Raji (cell line): ENCODE data around the gene RAB40C.

ENCODE experiments used
- POLR2A ChIP-seq: IDR thresholded peaks from 2 replicates; pipeline ENCODE4 v1.6.1; 2011; ENCODE audit warnings: low read depth, low read length, control low read depth; ENCODE audit not compliant: insufficient read depth

The RAB40C gene, protein sequence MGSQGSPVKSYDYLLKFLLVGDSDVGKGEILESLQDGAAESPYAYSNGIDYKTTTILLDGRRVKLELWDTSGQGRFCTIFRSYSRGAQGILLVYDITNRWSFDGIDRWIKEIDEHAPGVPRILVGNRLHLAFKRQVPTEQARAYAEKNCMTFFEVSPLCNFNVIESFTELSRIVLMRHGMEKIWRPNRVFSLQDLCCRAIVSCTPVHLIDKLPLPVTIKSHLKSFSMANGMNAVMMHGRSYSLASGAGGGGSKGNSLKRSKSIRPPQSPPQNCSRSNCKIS

DNA sequence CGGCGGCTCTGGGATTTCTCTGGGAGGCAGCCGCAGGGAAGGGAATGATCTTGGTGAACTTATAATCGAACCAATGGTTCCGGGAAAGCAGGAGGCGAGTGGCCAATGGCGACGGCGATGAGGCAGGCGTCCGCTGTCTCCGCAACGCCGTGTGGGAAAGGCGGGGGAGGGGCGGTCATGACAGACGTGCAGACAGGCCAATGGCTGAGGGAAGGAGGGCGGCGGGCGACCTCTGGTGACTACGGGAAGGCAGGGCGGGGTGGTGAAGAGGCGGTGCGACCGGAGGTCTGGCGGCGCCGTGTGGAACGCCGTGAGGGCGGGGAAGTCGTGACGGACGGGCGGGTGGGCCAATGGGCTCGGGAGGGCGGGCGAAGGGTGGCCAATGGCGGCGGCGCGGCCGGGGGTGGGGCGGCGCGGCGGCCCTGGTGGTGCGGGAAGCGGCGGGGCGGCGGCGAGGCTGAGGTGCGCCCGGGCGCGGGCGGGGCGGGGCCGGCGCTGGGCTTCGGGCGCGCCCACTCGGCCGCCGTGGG is at the start of gene RAB40C:
Gene RAB40C (plus strand): TSS at position 409 of the 530 bp plus-strand sequence. CDS start 226 bp downstream, outside the sequence.
- no peak; the same call in 1 of the 2 replicates for TF ChIP-seq POLR2A

DNA sequence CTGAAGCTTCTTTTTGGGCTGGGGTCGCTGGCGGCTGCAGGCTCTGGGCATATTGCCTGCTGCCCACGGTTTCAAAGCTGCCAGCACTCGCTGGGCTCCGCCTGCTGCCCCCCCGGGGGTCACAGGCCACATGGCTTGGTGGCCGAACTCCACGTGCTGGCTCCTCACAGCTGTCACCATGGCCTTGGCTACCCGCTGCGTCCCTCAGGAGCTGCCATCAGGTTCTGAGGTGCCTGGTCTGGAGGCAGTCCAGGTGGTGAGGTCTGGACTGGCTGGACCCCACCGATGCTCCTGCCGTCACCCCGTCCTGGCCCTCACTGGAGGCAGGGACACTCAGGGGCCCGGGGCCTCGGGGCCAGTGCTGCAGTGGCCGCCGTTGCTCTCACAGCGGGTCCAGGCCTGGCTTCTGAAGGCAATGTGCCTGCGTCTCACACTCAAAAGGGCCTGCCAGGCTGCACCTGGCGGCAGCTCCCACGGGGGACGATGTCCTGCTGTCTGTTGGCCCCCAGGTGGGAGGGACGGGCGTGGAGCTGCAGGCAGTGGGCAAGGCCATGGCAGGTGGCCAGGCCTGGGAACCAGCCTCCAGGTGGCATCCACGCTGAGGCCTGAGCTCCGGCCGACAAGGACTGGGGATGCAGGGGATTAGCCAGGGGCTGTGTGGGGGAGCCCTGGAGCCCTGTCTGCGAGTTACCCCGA is 49.1 kb upstream of the RAB40C start:
- no peak for TF ChIP-seq POLR2A

DNA sequence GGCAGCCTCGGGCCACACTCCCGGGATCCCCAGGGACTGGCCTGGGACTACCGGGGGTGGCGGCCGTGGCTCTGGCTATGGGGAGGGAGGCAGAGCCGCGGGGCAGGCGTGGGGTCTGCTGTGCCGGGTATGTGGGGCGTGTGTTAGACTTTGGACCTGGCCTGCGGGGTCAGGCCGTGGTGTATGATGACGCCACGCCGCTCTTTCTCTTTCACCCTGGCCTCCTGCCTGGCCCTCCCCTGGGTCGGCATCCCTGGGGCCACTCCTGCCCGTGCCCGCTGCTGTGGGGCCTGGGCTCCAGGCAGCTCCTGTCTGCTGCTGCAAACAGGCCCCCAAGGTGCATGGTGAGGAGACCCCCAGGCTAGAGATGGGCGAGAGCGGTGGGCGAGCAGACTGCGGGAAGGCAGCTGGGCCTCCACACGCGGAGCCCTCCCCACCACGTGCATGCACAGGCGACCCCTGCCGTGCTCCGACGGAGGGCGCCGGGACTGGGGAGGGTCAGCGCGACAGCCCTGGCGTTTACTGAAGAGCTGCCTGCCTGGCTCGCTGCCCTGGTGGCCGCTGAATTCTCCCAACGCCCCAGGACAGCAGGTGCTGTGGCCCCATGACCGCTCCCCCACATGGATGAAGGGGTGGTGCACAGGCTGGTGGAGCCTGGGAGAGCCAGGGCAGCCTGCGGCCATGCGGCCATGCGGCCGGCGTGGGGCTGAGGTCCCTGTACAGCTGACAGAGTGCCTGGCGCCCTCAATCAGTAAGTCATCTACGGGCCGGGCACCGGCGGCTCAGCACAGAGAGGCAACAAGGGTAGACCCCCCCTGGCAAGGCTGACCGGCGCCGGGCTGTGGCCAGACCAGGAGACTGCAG is 46.3 kb upstream of the RAB40C start:
- no peak for TF ChIP-seq POLR2A

DNA sequence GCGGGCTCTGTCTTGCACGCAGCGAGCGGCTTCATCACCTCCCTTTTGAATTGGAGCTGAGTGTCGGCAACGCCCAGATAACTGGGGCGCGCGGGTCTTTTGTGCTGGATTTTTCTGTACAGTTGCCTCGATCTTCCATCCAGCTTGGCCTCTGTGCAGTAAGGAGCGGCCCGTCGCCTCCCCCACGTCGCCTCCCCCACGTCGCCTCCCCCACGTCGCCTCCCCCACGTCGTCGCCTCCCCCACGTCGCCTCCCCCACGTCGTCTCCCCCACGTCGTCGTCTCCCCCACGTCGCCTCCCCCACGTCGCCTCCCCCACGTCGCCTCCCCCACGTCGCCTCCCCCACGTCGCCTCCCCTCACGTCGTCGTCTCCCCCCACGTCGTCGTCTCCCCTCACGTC is 45.3 kb upstream of the RAB40C start:
- no peak for TF ChIP-seq POLR2A

DNA sequence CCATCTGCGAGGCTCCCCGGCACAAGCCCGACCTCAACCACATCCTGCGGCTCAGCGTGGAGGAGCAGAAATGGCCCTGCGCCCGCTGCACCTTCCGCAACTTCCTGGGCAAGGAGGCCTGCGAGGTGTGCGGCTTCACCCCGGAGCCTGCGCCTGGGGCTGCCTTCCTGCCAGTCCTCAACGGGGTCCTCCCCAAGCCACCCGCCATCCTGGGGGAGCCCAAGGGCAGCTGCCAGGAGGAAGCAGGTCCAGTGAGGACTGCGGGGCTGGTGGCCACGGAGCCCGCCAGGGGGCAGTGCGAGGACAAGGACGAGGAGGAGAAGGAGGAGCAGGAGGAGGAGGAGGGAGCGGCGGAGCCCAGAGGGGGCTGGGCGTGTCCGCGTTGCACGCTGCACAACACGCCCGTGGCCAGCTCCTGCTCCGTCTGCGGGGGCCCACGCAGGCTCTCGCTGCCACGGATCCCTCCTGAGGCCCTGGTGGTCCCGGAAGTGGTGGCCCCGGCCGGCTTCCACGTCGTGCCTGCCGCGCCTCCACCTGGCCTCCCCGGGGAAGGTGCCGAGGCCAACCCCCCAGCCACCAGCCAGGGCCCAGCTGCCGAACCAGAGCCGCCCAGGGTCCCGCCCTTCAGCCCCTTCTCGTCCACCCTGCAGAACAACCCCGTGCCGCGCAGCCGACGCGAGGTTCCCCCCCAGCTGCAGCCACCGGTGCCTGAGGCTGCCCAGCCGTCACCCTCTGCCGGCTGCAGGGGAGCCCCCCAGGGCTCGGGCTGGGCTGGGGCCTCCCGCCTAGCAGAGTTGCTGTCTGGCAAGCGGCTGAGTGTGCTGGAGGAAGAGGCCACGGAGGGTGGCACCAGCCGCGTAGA is 42.7 kb upstream of the RAB40C start:
- no peak for TF ChIP-seq POLR2A

DNA sequence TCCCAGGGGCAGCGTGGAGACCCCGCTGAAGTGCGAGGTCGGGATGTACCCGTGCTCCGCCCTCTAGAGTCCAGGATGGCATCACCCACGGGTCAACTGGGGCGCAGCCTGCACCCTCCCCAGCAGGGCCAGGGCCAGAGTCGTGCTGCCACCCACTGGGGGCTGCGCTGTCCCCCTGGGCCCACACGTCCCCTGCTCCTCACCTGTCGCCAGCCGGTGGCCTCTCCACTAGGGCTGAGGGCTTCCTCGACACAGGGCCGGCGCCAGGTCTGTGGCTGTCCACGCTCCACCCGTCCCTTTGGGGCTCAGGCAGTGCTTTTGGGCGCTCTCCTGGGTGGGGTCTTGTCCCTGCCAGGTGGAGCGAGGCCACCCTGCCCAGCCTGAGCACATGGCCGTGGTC is 41.3 kb upstream of the RAB40C start:
- TF ChIP-seq POLR2A, result no peak

DNA sequence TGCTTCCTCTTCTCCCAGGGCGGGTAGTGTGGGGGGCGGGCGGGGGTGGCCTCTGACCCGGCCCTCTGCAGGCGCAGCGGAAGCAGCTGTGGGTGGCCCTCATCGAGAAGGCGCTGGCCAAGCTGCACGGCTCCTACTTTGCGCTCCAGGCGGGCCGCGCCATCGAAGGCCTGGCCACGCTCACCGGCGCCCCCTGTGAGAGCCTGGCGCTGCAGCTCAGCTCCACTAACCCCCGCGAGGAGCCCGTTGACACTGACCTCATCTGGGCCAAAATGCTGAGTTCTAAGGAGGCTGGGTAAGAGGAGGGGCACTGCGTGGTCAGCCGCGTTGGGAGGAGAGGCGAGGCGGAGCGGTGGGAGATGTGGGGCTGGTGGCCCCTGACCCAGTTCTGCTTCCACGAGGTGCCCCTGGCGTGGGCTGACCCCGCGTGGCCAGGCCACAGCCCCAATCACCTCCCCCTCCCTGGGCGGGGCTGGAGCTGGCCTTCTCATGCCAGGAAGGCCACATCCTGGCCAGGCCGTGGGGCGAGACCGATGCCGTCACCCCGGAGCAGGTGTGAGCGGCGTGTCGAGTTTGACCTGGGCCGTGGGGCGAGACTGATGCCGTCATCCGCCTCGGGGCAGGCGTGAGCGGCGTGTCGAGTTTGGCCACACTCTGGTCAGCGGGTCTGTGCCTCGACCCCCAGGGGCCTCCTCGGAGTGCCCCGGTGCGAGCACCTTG is 40.2 kb upstream of the RAB40C start:
- TF ChIP-seq POLR2A, result no peak

DNA sequence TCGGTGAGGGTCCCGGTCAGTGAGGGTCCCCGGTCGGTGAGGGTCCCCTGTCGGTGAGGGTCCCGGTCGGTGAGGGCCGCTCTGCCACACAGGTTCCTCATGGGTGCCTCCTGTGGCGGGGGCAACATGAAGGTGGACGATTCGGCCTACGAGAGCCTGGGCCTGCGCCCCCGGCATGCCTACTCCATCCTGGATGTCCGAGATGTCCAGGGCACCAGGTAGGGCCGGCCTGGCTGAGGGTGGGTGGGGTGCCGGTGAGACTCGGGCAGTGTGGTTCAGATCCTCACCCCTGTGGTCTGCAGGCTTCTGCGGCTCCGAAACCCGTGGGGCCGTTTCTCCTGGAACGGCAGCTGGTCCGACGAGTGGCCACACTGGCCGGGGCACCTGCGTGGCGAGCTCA is 38.7 kb upstream of the RAB40C start:
- TF ChIP-seq POLR2A, result no peak

DNA sequence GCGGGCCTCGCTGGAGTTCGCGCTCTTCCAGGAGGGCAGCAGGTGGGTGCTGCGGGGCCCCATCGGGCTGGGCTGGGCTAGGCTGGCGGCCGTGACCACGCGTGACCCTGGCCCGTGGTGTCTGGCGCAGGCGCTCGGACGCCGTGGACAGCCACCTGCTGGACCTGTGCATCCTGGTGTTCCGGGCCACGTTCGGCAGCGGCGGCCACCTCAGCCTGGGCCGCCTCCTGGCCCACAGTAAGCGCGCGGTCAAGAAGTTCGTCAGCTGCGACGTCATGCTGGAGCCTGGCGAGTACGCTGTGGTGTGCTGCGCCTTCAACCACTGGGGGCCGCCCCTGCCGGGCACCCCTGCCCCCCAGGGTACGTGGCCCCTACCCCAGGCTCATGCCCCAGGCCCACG is 37.7 kb upstream of the RAB40C start:
- TF ChIP-seq POLR2A, result no peak

DNA sequence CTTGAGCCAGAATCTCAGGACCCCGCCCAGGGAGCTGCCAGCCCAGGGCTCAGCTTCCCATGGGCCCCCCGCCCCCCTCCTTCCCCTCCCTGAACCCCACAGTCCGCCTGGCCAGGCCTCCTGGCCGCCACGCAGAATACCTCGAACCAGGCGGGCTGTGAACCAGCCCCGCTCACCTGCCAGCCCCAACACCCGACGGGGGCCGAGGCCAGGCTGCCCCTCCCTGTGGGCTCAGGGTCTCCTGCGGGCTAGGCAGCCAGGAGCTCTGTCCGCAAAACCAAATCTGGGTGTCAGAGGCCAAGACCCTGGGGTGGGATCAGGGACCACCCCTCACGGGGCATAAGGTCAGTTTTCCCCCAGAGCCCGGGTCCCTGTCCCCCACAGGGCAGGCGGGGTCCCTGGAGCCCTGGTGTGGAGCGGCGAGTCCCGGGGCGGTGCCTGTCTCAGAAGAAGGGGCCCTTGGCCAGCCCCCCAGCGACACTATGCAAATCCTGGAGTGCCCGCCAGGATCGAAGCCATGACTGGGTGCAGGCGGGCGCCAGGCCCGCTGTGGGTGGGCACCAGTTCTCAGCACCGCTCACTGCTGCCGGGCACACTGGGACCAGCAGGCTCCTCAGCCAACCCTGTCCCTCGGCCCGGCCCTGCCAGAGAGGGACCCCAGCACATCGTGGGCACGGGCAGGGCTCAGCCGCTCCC is 36.1 kb upstream of the RAB40C start:
- no peak for TF ChIP-seq POLR2A

DNA sequence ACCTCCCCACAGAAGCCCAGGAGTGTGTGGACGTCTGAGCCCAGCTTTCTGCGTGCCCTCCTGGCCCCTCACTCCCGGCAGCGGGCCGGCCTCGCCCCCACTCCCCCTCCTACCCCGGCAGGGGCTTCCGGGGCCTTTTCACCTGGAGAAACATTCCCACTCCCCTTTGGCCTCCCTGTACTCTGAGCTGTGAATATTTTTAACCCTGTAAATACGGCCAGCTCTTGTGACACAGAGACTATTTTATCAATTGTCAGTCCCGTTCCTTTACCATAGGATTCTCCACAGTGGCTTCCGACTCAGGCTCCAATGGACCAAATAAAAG is 35.6 kb upstream of the RAB40C start:
- no peak for TF ChIP-seq POLR2A

DNA sequence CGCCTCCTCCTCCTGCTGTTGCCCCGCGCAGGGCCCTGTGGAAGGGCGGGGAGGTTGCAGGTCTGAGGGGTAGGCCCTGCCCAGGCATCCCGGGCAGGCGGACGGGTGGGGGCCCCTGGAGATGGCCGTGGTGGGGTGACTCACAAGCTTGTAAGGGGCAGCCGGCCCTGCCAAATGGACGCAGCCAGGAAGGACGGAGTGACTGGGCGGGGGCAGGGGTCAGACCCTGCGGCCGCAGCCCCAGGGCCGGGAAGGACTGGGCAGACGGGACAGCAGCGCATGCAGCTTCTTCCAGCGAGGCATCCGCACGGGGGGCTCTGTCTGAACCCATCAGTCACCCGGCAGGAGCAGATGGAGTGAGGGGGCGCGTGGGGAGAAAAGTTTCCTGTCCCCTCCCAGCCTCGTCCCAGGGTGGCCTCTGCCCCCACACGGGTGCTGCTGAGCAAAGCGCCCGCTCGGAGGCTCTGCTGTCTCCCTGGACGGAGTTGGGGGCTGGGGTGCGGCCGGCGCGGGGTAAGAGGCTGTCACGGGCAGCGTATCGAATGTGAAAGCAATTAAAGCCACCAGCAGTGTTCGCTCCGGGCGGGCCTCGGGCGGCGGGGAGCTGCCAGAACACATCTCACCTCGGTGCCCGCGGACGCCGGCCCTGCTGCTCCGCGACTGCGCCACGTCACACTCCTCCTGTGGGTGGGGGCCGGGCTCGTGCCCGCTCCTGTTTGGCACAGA is 35.1 kb upstream of the RAB40C start:
- no peak for TF ChIP-seq POLR2A
